NCI-H524 treated with DMSO at 0.1 percent for 48 hours (cell line): ENCODE data around the gene FADS1.

ENCODE experiments used
- DNase-seq: peaks from one replicate; lab custom pipeline; 2025; lab: John Stamatoyannopoulos, UW

The FADS1 gene

GRCh38 chr11:61826930-61827570 lies 10.2 kb upstream of the FADS1 start:
- no peak for DNase-seq

DNA sequence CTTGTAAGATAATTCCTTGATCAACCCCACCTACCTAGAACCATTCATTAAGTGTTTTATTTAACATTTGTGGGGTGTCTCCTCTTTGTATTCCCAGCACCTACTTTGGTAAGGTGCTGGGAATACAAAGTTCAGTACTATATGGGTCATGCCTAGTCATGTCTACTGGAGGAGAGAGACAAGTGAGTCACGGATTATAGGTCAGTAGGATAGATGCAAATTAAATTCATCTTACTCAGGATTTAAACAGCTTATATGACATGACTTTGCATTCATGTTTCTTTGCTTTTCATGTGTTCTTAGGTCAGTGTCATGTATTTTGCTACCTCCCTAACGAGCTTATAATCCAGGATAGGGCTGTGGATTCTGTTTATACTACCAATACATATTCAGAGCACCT lies 3.4 kb upstream of the FADS1 start:
- no peak for DNase-seq

DNA sequence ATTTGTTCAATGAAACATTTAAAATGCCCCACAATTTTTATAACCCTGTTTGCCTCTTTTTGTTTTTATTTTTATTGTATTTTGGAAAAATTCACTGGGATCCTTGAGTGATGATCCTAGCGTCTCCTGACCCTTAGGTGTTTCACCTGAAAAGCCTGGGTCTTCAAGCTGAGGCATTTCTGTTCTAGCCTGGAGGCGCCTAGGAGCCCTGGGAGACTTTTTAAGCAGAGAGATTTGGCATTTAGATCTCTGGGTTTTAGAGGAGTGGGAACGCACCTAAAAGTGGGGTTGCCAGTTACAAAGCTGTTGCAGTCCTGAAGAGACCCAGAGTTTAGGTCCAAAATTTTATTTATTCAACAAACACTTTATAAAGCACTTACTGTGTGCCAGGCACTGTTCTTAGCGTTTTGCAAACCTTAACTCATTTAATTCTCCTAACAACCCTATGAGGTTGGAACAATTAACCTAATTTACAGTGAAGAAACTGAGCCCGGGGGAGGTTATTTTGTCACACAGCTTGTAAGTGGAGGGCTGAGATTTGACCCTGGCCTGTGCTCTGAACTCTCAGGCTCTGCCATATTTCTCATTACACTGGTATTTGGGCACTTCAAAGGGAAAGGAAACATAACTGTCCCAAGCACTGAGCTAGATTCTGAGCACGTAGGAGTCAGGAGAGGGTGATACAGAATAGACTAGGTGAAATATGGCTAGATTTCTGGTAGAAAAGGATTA lies 834 bp upstream of the FADS1 start:
- DNase-seq, result no peak

DNA sequence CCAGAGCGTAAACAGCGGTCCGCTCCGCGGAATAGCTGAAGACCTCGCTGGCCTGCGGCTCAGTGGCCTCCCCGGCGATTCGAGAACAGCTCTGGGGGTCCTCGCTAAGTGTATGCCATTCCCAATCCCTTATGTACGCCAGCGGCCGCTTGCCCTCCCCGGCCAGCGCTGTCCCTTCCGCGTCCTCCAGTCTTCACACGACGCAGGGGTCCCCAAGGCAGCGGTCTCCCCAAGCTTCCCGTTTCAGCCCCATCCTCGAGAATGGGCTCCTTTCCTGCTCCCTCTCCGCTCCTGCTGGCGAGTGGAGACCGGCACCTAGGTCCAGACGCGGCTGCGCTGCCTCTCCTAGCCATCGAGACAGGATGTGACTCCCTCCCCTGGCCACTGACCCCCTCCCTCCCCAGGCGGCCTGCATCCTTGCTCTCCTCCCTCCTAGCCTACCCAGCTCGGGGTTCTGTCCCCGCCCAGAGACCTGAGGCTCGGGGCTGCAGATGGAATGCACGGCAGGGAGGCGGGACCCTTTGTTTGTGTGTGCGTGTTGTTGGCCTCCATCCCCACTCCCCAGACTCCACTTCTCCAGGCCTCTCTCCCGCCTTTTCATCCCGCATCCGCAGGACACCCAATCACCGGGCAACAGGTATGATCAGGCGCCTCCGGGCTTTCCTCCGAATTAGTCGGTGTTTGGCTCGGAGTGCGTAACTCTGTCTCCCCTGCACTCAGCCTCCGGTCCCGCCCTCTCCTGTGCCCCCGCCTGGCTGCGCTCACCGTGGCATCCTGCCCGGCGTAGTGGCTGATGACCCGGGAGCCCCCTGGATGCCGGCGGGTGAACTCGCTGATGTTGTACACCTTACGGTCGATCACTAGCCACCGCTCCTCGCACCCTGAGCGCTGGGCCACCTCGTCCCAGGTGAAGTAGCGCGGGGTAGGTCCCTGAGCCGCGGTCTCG lies 740 bp downstream of the FADS1 start:
- no peak for DNase-seq

DNA sequence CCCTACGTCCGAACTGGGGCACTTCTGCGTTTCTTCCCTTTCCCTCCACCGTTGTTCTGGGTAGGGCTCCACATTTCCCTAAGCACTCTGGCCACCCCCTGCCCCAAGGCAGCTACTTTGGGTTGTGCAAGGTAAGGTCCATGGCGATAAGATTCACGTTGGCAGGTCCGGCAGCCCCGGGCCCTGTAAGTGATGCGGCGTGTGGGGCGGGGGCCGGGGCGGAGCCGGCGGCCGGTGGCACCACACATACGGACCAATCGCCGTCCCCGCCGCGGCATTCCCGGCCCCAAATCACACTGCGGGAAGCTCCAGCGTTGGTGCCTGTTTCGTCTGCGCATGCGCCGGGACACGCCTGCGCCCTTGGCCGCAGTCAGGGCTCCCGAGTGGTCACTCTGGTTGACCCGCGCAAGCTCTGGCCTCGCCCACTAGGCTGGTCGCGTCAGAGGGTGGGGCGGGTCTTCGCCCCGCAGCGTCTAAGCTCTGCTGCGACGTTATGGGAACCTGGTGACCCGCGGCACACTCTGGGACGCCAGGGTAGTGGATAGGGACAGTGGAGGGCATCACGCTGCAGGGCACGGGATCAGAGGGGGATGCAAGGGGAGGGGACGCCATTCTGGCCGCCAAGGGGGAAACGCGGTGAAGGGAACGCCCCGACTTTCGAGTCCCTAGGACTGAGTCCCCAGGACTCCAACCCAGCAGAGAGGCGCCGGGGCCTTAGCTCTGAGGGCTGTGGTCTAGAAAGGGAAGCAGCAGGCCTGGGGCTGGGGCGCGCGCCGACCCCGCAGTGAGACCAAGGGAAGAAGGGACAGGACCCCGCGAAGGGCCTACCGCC lies 1.6 kb downstream of the FADS1 start:
- DNase-seq, result peak; percentile 34

DNA sequence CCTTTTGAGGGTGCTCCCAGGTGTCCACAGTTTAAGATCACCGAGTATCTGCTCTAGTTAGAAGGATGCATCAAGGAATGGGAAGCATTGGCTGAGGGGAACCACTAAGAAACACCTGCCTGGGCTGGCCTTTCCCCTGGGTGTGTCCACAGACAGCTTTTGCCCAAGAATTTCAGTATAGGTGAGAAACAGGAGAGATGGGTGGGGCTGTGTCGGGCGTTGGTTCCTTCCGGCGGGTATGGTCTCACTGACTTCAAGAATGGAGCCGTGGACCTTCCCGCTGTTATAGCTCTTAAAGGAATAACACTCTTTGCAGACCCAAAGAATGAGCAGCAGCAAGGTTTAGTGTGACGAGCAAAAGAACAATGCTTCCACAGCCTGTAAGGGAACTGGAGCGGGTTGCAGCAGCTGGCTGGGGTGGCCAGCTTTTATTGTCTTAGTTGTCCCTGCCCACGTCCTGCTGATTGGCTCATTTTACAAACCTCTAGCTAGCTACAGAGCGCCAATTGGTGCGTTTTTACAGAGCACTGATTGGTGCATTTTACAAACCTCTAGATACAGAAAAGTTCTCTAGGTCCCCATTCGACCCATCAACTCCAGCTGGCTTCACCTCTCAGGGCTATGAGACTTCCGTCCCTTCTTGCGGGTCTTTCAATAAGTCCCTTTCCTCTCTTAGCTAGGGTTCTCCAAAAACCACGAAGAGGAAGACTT lies 2.4 kb downstream of the FADS1 start:
- no peak for DNase-seq

DNA sequence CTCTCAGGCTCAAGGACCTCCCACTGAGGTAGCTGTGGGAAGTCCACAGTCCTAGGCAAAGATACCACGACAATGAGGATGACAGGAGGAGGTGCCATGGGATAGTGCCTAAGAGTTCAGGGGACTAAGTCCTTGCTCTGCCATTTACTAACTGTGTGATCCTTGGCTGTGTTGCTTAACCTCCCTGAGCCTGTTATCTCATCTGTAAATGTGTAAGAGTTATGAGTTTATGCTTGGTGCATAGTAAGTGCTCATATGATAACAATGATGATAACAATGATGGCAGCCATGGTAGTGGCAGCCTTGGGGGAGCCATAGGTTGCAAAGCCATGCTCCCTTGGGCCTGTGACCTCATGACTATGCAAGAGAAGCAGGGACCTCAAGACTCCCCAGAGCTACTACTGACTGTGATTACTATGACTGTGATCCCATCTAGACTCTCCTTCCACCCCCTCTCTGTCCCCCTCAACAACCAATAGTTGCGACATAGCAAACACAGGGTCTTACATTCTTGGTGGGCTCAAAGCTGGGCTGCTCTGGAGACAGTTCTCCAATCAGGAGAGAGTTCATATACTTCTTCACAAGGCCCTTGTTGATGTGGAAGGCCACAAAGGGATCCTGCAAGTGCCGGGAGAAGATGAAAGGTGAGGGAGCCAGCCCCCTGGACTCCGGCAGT lies 3.9 kb downstream of the FADS1 start:
- no peak for DNase-seq

GRCh38 chr11:61811831-61812230 lies 5.0 kb downstream of the FADS1 start:
- DNase-seq, result no peak

DNA sequence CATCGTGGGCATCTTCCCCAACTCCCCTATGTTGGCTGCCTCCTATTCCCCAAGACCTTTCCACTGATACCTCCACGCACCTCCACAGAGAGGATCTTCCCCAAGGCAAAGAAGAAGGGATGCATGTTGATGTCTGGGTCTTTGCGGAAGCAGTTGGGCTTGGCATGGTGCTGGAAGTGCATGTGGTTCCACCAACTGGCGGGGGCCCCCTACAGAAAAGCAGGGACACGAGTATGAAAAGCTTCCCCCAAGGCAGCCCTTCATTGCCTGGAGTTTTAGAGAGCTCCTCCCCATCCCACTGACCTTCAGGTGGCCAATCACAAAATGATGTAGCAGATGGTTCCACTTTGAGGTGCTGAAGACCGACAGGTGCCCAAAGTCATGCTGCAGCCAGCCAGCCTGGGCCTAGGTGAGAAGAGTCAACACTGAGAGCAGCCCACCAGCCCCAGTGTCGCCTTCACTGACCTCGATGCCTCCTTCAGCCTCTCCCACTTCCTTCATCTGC lies 6.1 kb downstream of the FADS1 start:
- DNase-seq, result no peak

GRCh38 chr11:61806785-61807184 lies 10.0 kb downstream of the FADS1 start:
- DNase-seq, result no peak

DNA sequence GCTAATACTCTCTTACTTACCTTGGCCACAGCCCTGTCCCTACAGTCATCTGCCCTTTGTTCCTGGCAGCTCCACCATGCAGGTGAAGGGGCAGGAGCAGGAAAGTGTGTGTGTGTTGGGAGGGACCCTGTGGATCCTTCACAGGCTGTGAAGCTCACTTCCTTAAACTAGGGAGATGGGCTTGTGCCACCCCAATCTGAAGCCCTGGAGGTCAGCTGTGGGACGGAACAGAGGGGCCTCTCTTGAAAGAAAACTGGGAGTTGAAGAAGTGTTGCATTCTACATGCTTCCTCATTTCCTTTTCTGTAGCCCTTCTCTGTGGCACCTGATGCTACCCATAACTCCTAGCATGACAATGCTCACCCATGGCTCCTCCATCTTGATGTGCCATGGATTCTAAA lies 11.7 kb downstream of the FADS1 start:
- no peak for DNase-seq

DNA sequence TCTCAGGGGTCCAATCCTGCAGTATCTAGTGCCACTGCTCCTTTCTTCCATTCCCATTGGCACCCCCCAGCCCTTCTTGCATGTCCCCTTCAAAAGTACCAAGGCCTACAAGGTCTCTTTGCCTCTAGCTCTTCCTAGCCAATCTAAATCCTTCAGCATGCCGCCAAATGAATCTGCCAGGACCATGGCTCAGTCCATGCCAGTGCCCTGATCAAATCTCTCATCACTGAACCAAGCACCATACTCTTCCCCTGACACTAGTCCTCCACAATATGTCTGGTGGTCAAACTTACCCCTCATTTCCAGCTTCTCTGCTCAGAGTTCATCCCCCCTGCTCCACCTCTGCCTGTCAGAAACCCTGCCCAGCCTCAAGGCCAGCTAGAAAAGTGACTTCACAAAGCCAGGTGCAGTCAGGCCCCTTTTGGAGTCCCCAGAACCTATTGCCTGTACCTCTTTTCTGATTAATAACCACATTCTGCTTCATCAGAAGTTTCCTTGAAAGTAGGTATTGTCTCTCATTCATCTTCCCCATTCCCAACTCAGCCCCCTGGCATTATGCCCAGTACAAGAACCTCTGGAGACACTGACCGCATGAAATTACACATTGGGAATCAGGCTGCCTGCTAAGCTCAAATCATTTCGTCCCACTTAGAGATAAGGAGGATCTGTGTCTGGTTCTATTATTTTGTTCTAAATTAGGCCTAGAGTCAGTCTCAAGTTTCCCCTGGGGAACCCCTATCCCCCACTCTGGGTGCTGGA lies 12.7 kb downstream of the FADS1 start:
- DNase-seq, result no peak

DNA sequence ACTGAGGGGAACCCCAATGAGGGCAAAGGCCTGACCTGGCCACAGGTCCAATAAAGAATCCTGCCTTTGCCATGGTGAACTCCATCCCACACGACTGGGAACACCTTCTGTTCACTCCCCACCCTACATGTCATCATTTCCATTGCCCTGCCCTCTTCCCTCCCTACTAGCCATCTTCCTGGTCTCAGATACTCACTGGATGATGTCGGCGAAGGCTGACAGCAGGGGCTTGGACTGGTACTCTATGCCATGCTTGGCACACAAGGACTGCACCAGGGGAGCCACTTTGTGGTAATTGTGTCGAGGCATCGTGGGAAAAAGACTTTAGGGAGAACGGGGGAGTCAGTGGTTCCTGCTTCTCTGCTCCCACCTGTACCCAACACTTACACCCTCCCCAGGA lies 14.2 kb downstream of the FADS1 start:
- no peak for DNase-seq

DNA sequence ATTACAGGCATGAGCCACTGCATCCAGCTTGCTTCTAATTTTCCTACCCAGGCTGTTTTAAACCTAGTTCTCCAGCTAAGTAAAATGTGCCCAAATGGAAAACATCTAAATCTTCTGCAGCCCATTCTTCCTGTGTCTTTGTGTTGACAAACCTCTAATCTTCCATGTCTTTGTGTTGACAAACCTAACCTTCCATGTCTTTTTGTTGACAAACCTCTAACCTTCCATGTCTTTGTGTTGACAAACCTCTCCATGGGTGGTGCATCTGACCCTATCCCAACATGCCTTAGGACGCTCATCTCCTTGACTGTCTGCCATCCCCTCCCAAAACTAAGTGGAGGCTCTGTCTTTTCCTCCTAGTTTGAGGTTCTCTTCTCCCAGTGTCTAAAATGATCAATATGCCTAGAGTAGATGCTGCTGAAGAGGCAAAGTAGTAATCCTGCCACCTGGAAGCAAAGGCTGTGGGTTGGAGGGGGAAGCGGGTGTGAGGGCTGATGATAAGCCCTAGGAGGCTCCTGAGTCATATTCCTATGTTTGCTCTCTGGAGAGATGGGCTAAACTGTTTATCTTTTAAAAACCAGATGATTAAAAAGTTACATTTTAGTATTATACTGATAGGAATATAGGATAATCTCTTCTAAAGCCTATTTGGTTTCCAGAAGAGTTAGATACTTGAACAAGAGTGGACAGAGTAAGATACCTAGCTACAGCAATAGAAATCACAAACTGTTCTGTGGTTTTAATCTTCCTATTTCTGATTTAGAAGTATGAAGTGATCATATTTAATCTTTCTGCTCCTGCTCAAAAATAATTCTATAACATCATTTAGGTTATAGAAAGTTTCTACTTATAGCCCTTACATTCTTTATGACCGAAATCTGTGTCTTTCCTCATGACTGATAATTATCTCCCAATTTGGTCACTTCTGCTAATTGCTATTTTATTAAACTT lies 16.2 kb downstream of the FADS1 start:
- DNase-seq, result no peak

DNA sequence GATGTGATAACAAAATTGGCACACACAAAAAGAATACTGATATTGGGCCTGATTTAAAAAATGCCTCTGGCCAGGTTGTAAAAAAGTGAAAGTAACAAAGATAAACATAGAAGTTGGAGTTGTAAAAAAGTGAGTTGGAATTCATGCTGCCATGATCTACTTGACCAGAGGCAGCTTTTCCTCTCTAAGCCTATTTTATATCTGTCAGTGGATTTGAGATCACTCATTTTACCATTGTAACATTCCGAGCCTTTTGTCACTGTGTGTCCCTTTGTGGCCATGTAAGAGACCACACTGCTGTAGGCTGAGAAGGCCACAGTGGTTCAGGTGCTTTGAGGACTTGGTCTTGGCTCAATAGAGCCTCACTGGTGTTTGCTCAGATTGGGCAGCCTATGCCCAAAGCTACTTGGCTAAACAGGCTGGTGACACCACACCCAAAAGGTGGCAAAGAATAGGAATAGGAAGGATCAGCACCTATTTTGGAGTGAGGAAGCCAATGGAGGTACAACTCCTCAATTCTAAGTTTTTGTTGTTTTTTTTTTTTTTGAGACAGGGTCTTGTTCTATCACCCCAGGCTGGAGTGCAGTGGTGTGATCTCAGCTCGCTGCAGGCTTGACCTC lies 17.0 kb downstream of the FADS1 start:
- no peak for DNase-seq

DNA sequence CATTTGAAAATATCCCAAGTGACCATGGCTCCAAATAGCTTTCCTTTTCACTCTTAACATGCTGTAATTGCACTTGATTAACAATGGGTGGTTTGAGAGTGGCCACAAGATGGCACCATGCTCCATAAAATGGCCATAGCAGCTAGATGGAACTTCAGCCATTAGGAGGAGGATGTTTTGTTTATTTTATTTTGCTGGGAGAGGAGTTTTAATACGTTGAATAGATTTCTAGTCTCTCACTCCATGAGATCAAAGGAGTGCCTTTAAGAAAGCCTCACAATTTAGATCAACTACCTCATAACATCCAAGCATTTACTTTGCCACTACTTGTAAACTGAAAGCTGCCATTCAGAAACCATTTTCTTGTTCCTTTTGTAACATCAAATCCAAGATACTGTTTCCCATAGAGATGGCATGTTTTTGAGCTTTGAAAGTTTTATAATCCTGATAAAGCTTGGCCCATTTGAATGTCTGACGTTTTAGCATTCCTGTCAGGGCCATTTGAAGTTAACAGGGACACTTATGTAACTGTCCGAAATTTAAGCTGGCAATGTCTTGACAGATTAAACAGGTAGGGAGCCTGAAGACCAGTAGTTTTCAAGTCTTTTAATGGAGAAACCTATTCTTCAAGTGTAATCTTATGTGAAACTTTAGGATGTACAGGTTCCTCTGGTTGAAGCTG lies 19.4 kb downstream of the FADS1 start:
- DNase-seq, result no peak

- DNase-seq, result no peak
Measured at GRCh38 chr11:61795876-61796526, 20.8 kb downstream of the FADS1 start.
